Measurements from ENCODE around the gene TMEM190.

Gene TMEM190

DNA sequence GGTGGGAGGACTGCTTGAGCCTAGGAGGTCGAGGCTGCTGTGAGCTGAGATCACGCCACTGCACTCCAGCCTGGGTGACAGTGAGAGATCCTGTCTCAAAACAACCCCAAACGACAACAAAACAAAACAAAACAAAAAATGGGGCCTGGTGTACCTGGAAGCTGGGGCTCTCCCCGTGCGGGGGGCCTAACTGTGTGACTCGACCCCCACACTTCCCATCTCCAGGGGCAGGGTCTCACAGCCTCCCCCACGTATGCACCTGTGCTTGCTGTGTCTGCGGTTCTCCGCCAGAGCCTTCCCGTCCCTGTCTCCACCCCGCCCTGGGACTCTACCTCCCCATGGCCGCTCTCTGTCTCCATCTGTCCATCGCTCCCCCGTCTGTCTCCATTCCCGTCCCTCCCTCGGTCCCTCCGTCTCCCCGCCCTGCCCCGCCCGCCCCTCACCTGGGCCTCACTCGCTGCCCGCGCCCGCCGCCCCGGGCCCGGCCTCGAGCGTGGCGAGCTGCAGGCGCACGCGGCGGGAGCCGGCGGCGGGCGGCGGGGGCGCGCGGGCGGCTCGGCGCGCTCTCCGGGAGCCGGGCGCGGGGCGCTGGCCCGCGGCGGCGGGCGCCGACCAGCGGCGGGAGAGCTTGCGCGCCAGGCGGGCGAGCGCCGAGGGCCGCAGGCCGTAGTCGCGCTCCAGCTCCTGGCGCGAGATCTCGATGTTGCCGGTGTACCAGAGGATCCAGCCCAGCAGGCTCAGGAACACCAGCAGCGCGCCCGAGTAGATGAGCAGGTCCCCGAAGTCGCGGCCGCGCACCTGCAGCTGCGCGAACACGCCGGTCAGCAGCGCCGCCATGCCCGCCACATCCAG lies 6.9 kb downstream of the TMEM190 start (continued):
- no peak for TF ChIP-seq ZNF623 (tag by site-specific recombination; IDR thresholded peaks at IDR 0.05)
- TF ChIP-seq, protein P1, sequence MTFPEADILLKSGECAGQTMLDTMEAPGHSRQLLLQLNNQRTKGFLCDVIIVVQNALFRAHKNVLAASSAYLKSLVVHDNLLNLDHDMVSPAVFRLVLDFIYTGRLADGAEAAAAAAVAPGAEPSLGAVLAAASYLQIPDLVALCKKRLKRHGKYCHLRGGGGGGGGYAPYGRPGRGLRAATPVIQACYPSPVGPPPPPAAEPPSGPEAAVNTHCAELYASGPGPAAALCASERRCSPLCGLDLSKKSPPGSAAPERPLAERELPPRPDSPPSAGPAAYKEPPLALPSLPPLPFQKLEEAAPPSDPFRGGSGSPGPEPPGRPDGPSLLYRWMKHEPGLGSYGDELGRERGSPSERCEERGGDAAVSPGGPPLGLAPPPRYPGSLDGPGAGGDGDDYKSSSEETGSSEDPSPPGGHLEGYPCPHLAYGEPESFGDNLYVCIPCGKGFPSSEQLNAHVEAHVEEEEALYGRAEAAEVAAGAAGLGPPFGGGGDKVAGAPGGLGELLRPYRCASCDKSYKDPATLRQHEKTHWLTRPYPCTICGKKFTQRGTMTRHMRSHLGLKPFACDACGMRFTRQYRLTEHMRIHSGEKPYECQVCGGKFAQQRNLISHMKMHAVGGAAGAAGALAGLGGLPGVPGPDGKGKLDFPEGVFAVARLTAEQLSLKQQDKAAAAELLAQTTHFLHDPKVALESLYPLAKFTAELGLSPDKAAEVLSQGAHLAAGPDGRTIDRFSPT (tag by site-specific recombination; IDR thresholded peaks at IDR 0.05): no peak

- Histone ChIP-seq H3K4me1 (ENCODE audit: control insufficient read depth, insufficient read depth, low read length) (peaks cover 18% of the 10 kb centered on the region), H3K9me3 (ENCODE audit: control insufficient read depth, insufficient read depth, low read depth, low read length) (no peaks in the 10 kb centered on the region), H3K4me3 (ENCODE audit: low read depth, low read length) (peak within 1 kb of the TSS; percentile 66), H3K36me3 (ENCODE audit: control insufficient read depth in 2 of 2, insufficient read depth in 1 of 2, low read length in 2 of 2) (peaks cover 8 to 31% of the 10 kb centered on the region in 2 experiments; a peak in 2 of 3 replicates), H3K27ac (ENCODE audit: extremely low read depth, low read depth, low read length) (peak within 1 kb of the TSS; percentile 84)
- TF ChIP-seq ZNF433 (tag by site-specific recombination; IDR thresholded peaks at IDR 0.05; ENCODE audit: low read depth) (no peak), ZNF596 (tag by site-specific recombination; IDR thresholded peaks at IDR 0.05) (no peak), GLI2 (tag by site-specific recombination; IDR thresholded peaks at IDR 0.05; ENCODE audit: borderline replicate concordance, low read depth) (no peak), ZNF654 (tag by site-specific recombination; IDR thresholded peaks at IDR 0.05; ENCODE audit: low read depth) (no peak), KLF16 (tag by site-specific recombination; IDR thresholded peaks at IDR 0.05) (no peak)
- TF ChIP-seq, protein P2, sequence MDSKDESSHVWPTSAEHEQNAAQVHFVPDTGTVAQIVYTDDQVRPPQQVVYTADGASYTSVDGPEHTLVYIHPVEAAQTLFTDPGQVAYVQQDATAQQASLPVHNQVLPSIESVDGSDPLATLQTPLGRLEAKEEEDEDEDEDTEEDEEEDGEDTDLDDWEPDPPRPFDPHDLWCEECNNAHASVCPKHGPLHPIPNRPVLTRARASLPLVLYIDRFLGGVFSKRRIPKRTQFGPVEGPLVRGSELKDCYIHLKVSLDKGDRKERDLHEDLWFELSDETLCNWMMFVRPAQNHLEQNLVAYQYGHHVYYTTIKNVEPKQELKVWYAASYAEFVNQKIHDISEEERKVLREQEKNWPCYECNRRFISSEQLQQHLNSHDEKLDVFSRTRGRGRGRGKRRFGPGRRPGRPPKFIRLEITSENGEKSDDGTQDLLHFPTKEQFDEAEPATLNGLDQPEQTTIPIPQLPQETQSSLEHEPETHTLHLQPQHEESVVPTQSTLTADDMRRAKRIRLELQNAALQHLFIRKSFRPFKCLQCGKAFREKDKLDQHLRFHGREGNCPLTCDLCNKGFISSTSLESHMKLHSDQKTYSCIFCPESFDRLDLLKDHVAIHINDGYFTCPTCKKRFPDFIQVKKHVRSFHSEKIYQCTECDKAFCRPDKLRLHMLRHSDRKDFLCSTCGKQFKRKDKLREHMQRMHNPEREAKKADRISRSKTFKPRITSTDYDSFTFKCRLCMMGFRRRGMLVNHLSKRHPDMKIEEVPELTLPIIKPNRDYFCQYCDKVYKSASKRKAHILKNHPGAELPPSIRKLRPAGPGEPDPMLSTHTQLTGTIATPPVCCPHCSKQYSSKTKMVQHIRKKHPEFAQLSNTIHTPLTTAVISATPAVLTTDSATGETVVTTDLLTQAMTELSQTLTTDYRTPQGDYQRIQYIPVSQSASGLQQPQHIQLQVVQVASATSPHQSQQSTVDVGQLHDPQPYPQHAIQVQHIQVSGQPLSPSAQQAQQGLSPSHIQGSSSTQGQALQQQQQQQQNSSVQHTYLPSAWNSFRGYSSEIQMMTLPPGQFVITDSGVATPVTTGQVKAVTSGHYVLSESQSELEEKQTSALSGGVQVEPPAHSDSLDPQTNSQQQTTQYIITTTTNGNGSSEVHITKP (tag by site-specific recombination; IDR thresholded peaks at IDR 0.05): no peak
- TF ChIP-seq, protein P3, sequence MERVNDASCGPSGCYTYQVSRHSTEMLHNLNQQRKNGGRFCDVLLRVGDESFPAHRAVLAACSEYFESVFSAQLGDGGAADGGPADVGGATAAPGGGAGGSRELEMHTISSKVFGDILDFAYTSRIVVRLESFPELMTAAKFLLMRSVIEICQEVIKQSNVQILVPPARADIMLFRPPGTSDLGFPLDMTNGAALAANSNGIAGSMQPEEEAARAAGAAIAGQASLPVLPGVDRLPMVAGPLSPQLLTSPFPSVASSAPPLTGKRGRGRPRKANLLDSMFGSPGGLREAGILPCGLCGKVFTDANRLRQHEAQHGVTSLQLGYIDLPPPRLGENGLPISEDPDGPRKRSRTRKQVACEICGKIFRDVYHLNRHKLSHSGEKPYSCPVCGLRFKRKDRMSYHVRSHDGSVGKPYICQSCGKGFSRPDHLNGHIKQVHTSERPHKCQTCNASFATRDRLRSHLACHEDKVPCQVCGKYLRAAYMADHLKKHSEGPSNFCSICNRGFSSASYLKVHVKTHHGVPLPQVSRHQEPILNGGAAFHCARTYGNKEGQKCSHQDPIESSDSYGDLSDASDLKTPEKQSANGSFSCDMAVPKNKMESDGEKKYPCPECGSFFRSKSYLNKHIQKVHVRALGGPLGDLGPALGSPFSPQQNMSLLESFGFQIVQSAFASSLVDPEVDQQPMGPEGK (tag by site-specific recombination; IDR thresholded peaks at IDR 0.05): no peak
- ChIA-PET POLR2A (interaction anchor here (0.6 to 7.3 kb wide), 12 partner anchors 12 to 304 kb away, joined by 3 to 62 read pairs (median 4); partner anchors contain the start of genes FIZ1, ISOC2, KMT5C and UBE2S), CTCF (interaction anchor here (0.6 to 3.2 kb wide), 9 partner anchors 56 to 323 kb away, joined by 3 to 23 read pairs (median 3); no protein-coding TSS in a partner anchor)
These were observed 7.7 kb downstream of the TMEM190 start, which contains the start of gene TMEM238 for GRCh38 chr19:55384131-55384919. TSS of gene TMEM238 (minus strand) at chr19:55384292. CDS start at chr19:55384259, 33 bp downstream.

All from HEK293 (cell line).